Measurements from ENCODE around the gene E2F4. TPM values are rescaled to one million over a fixed set of nuclear protein-coding genes. Genes with fewer than 3 reads are reported as not detected.

Gene E2F4
- total and polyA plus RNA-seq, 8 donors = 32.8 to 304 (median 42.1) TPM

DNA sequence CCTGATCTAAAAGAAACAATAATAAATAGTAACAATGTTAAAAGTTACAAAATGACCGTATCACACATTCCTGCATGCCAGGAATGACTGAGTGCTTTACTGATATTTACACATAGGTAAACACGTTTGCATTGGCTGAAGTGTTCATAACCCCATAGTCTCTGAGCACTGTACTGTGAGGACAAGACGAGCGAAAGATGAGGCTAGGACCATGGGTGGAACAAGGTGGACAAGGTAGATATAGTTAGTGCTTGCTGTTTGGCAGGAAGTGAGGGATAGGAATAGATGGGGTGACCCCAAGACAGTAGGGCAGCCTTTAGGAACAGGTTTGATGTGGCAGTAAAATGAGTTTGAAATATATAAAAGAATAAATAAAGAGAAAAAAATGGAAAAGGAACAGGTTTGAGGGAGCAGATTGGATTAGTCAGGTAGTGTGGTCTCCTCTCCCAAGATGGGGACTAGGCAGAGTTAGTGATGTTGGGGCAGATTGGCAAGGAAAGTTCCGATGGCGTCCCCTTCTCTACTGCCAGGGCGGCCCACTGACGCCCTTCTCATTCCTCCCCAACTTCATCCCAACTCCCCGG lies 452 bp upstream of the E2F4 start:
- intact Hi-C loops (cut with DNase I; ENCODE audit: low total_unique reads) = no loop called here
- H3K27ac ChIP-seq = peak overlapping the region in 2 of 5 donors; percentile 81 to 90
- peaks cover 26 to 35% (median 31%) of the 10 kb centered on the region in 4 donors for H3K36me3 ChIP-seq
- TF ChIP-seq POLR2A (IDR thresholded peaks at IDR 0.05) (no peak), POLR2AphosphoS5 (IDR thresholded peaks at IDR 0.05) (no peak), EP300 (IDR thresholded peaks at IDR 0.05) (no peak)
- H3K4me1 ChIP-seq = peaks cover 24 to 50% (median 32%) of the 10 kb centered on the region in 4 donors
- WGBS, 5 donors = 10 to 19% (median 12%) methylated on average over 9 of the region's 9 CpGs
- no peaks in the 10 kb centered on the region for H3K27me3 ChIP-seq
- peak overlapping the region; percentile 91 to 100 (median 94) for H3K4me3 ChIP-seq
- no peaks in the 10 kb centered on the region for H3K9me3 ChIP-seq
- no peak for DNase-seq

DNA sequence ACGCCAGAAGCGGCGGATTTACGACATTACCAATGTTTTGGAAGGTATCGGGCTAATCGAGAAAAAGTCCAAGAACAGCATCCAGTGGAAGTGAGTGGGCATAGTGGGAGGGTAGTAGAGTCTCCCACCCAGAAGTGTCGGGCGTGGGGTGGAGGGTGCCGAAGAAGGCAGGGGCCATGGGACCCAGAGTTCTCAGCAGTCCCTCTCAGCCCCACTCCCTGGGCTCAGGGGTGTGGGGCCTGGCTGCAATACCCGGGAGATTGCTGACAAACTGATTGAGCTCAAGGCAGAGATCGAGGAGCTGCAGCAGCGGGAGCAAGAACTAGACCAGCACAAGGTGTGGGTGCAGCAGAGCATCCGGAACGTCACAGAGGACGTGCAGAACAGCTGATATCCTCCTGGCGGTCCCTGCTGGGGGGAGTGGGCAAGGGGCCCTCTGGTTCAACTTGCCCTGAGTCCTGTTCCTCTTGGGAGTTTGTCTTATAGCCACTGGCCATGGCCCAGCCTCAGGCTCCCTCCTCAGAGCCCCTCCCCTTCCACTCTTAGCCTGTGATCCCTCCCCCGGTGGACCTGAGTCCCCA lies 916 bp downstream of the E2F4 start:
- H3K4me1 ChIP-seq = peaks cover 26 to 58% (median 36%) of the 10 kb centered on the region in 4 donors
- no peaks in the 10 kb centered on the region for H3K27me3 ChIP-seq
- peaks cover 39 to 48% (median 45%) of the 10 kb centered on the region in 4 donors for H3K36me3 ChIP-seq
- 11 to 23% (median 17%) methylated on average over 17 of the region's 17 CpGs for WGBS, 5 donors
- peak in 1 of 2 donors; percentile 21 for DNase-seq
- no peaks in the 10 kb centered on the region for H3K9me3 ChIP-seq
- peak overlapping the region in 4 of 5 donors; percentile 80 to 90 (median 84) for H3K27ac ChIP-seq
- intact Hi-C loops (cut with DNase I; ENCODE audit: low total_unique reads) = no loop called here
- H3K4me3 ChIP-seq = peak overlapping the region; percentile 91 to 100 (median 94)
- TF ChIP-seq, protein P1, sequence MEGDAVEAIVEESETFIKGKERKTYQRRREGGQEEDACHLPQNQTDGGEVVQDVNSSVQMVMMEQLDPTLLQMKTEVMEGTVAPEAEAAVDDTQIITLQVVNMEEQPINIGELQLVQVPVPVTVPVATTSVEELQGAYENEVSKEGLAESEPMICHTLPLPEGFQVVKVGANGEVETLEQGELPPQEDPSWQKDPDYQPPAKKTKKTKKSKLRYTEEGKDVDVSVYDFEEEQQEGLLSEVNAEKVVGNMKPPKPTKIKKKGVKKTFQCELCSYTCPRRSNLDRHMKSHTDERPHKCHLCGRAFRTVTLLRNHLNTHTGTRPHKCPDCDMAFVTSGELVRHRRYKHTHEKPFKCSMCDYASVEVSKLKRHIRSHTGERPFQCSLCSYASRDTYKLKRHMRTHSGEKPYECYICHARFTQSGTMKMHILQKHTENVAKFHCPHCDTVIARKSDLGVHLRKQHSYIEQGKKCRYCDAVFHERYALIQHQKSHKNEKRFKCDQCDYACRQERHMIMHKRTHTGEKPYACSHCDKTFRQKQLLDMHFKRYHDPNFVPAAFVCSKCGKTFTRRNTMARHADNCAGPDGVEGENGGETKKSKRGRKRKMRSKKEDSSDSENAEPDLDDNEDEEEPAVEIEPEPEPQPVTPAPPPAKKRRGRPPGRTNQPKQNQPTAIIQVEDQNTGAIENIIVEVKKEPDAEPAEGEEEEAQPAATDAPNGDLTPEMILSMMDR (IDR thresholded peaks at IDR 0.05) = no peak
- TF ChIP-seq EP300 (IDR thresholded peaks at IDR 0.05) (no peak), POLR2A (IDR thresholded peaks at IDR 0.05) (no peak), POLR2AphosphoS5 (IDR thresholded peaks at IDR 0.05) (no peak)

DNA sequence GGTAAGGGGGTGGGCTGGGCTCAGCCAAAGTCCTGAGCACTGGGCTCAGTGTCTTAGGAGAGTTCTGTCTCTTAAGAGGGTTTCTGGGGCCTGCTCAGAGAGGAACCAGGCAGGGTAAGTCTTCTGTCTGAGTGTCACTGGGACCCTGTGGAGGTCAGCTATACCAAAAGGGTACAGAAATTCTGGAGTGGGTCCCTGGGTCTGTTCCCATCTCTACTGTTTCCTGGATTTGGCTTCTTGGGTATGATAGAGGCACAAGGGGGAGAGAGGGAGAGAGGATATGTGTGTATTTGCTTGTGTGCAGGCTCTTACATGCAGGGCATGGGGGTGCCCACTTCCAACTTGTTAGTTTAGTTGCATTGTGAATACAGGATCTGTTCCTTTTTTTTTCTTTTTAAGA lies 1.6 kb downstream of the E2F4 start:
- H3K4me3 ChIP-seq = peak overlapping the region in 3 of 4 donors; percentile 93 to 100 (median 95)
- no peaks in the 10 kb centered on the region for H3K27me3 ChIP-seq
- H3K9me3 ChIP-seq = no peaks in the 10 kb centered on the region
- no peak for TF ChIP-seq POLR2A (IDR thresholded peaks at IDR 0.05)
- H3K36me3 ChIP-seq = peaks cover 43 to 55% (median 51%) of the 10 kb centered on the region in 4 donors
- DNase-seq = no peak
- H3K27ac ChIP-seq = peak overlapping the region in 2 of 5 donors; percentile 81 to 90
- H3K4me1 ChIP-seq = peaks cover 32 to 65% (median 42%) of the 10 kb centered on the region in 4 donors
- intact Hi-C loops (cut with DNase I; ENCODE audit: low total_unique reads) = no loop called here

DNA sequence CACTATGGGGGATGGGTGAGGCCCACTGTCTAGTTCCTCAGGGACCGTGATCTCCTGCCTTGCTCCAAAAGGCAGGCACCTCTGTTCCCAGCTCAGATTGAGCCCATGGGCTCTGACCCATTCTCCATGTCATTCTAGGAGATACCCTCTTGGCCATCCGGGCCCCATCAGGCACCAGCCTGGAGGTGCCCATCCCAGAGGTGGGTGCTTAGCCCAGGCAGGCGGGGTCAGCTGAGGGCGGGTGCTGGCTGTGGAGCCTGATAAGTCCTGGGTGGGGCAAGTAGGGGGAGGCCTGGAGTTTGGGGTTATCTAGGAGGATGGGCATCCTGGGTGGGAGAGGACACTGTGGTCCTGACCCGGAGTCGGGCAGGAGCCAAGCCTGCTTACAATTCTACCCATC lies 2.3 kb downstream of the E2F4 start:
- no peak for TF ChIP-seq POLR2AphosphoS5 (IDR thresholded peaks at IDR 0.05)
- peaks cover 32 to 72% (median 50%) of the 10 kb centered on the region in 4 donors for H3K4me1 ChIP-seq
- WGBS, 5 donors = 74 to 86% (median 82%) methylated on average over 5 to 6 of the region's 6 CpGs
- no peak overlapping the region for H3K4me3 ChIP-seq
- intact Hi-C loops (cut with DNase I; ENCODE audit: low total_unique reads) = no loop called here
- H3K27me3 ChIP-seq = no peaks in the 10 kb centered on the region
- H3K9me3 ChIP-seq = no peaks in the 10 kb centered on the region
- peaks cover 43 to 61% (median 53%) of the 10 kb centered on the region in 4 donors for H3K36me3 ChIP-seq
- DNase-seq = peak in 1 of 2 donors; percentile 20
- H3K27ac ChIP-seq = no peak overlapping the region

DNA sequence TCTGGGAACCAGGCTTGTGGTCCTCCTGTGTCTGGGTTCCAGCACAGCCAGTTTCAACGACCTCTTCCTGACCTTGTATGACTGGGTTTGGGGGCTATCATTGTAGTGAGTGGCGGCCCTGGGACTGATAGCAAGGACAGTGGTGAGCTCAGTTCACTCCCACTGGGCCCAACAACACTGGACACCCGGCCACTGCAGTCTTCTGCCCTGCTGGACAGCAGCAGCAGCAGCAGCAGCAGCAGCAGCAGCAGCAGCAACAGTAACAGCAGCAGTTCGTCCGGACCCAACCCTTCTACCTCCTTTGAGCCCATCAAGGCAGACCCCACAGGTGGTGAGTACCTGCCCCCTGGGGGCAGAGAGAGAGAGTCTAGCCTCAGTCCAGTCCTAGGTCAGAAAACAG lies 3.7 kb downstream of the E2F4 start:
- no peaks in the 10 kb centered on the region for H3K27me3 ChIP-seq
- H3K4me3 ChIP-seq = no peak overlapping the region
- DNase-seq = no peak
- no peak overlapping the region for H3K27ac ChIP-seq
- 79 to 85% (median 82%) methylated on average over 4 to 5 of the region's 5 CpGs for WGBS, 5 donors
- intact Hi-C loops (cut with DNase I; ENCODE audit: low total_unique reads) = no loop called here
- H3K36me3 ChIP-seq = peaks cover 43 to 76% (median 57%) of the 10 kb centered on the region in 4 donors
- TF ChIP-seq EP300 (IDR thresholded peaks at IDR 0.05) (no peak), POLR2A (IDR thresholded peaks at IDR 0.05) (no peak), POLR2AphosphoS5 (IDR thresholded peaks at IDR 0.05) (no peak)
- TF ChIP-seq, protein P1 (IDR thresholded peaks at IDR 0.05) = no peak
- H3K9me3 ChIP-seq = no peaks in the 10 kb centered on the region
- peaks cover 39 to 82% (median 62%) of the 10 kb centered on the region in 4 donors for H3K4me1 ChIP-seq

DNA sequence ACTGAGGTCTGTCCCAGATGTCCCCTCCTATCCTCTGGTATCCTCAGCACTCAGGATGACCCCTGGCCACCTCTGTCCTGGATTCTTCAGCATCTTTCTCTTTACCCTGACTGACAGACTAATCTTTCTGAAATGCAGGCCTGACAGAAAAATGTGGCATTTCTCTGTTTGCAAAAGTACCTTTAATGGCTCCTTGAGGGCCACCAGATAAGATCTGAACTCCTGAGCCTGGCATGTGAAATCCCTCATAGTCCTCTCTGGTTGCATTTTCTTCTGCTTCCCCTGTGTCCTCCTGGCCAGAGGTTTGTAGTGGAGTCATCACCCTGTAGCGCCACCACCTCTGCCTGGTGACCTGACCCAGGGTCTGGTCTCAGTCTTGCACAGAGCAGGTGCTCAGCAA lies 4.9 kb downstream of the E2F4 start:
- Histone ChIP-seq H3K27me3 (no peaks in the 10 kb centered on the region), H3K9me3 (no peaks in the 10 kb centered on the region), H3K27ac (no peak overlapping the region), H3K4me3 (no peak overlapping the region), H3K4me1 (peaks cover 31 to 72% (median 56%) of the 10 kb centered on the region in 4 donors), H3K36me3 (peaks cover 50 to 88% (median 68%) of the 10 kb centered on the region in 4 donors)
- 89 to 100% (median 100%) methylated on average over 1 of the region's 1 CpG for WGBS, 5 donors
- TF ChIP-seq POLR2AphosphoS5 (IDR thresholded peaks at IDR 0.05) (no peak), EP300 (IDR thresholded peaks at IDR 0.05) (no peak), POLR2A (IDR thresholded peaks at IDR 0.05) (no peak)
- intact Hi-C loops (cut with DNase I; ENCODE audit: low total_unique reads) = no loop called here
- DNase-seq = no peak

Data from stomach (tissue), 9 donors.